Right lobe of liver (tissue), 4 donors: ENCODE results near the gene RPL18.

ENCODE experiments used
- CTCF ChIP-seq, 4 donors: fragments of 200-600 bp in 3 of 4; fragments of 450-650 bp in 1 of 4; IDR thresholded peaks; one replicate each; pipeline versions ENCODE4 v1.5.1 to v1.8.0; 2016 to 2022; ENCODE audit warnings: antibody characterized with exemption in 4 of 4, mild to moderate bottlenecking in 2 of 4
- POLR2A ChIP-seq: fragments of 450-650 bp; IDR thresholded peaks from one replicate; pipeline ENCODE4 v1.6.1; 2017; ENCODE audit warnings: antibody characterized with exemption, mild to moderate bottlenecking
- donor health status: DM: no; HTN: no; CAD: no.
- donor health status: DM: no; HTN: no; CAD: no.
- donor health status: DM: no; HTN: yes; CAD: no.

- TF ChIP-seq CTCF (IDR thresholded peaks at IDR 0.05) (no peak), POLR2A (no peak)
Measured at GRCh38 chr19:48609571-48610108, 9.3 kb downstream of the RPL18 start.
